HepG2 (cell line): ENCODE data around the gene TBXA2R. TPM values are rescaled to one million over a fixed set of nuclear protein-coding genes. Genes with fewer than 3 reads are reported as not detected.
A peak's percentile ranks its signal among the peaks of the same experiment; 100 is the strongest.

Experiments
- CENPX ChIP-seq: sonication (generic); formaldehyde crosslinking; IDR thresholded peaks from 2 replicates; pipeline ENCODE4 v1.9.0; 2021; ENCODE audit warnings: mild to moderate bottlenecking, missing genetic modification reagents, moderate library complexity
- GTF2F1 ChIP-seq: fragments of 150-350 bp; IDR thresholded peaks from 2 replicates; pipeline ENCODE4 v1.6.1; 2014; ENCODE audit warnings: low read length
- HDAC6 ChIP-seq: fragments of 200-600 bp; sonication (generic); IDR thresholded peaks from 2 replicates; pipeline ENCODE4 v1.7.0; 2017; ENCODE audit warnings: mild to moderate bottlenecking, antibody characterized with exemption, low read length, low read depth
- MATR3 ChIP-seq: sonication (generic); formaldehyde crosslinking; IDR thresholded peaks from 2 replicates; pipeline ENCODE4 v1.4.0; 2020; ENCODE audit warnings: missing genetic modification reagents
- MTA3 ChIP-seq: sonication (generic); formaldehyde crosslinking; IDR thresholded peaks from 2 replicates; pipeline ENCODE4 v1.4.0; 2020; ENCODE audit warnings: missing genetic modification reagents
- NFKB2 ChIP-seq: sonication (generic); formaldehyde crosslinking; IDR thresholded peaks from 2 replicates; pipeline ENCODE4 v1.4.0; 2020; ENCODE audit warnings: missing genetic modification reagents, borderline replicate concordance
- PPARG ChIP-seq: conservative IDR thresholded peaks from 2 replicates; pipeline ENCODE4 v1.6.1; 2016; ENCODE audit warnings: missing biosample characterization, missing genetic modification reagents
- TGIF2 ChIP-seq: IDR thresholded peaks from 2 replicates; pipeline ENCODE4 v1.6.1; 2016; ENCODE audit warnings: control low read depth, missing compliant biosample characterization
- ZFP1 ChIP-seq: IDR thresholded peaks from 2 replicates; pipeline ENCODE4 v1.6.1; 2016
- ZNF143 ChIP-seq: sonication (generic); formaldehyde crosslinking; IDR thresholded peaks from 2 replicates; pipeline ENCODE4 v1.4.0; 2020; ENCODE audit warnings: missing genetic modification reagents
- ZNF160 ChIP-seq: sonication (generic); formaldehyde crosslinking; IDR thresholded peaks from 2 replicates; pipeline ENCODE4 v1.8.0; 2022; ENCODE audit warnings: mild to moderate bottlenecking, inconsistent platforms, missing genetic modification reagents
- ZNF180 ChIP-seq: sonication (generic); formaldehyde crosslinking; IDR thresholded peaks from 2 replicates; pipeline ENCODE4 v1.4.0; 2020; ENCODE audit warnings: low read depth, missing genetic modification reagents, borderline replicate concordance
- ZNF652 ChIP-seq: IDR thresholded peaks from 2 replicates; pipeline ENCODE4 v1.6.1; 2016; ENCODE audit warnings: low read depth, borderline replicate concordance
- ZSCAN25 ChIP-seq: sonication (generic); formaldehyde crosslinking; IDR thresholded peaks from 2 replicates; pipeline ENCODE4 v1.8.0; 2022; ENCODE audit warnings: mild to moderate bottlenecking, missing genetic modification reagents
- polyA plus RNA-seq, 8 experiments: library from polyadenylated mRNA; depleted of rRNA in 3 of 8; stranded (reverse) in 7 of 8; unstranded in 1 of 8; fragments of >200 nt; fragmentation: Illumina TruSeq in 4 of 8; extraction: Trizol in 4 of 8; gene quantifications; 2 replicates each; pipeline versions ENCODE4 v1.2.1 to v1.2.3, GENCODE V29; 2011 to 2016; ENCODE audit warnings: low read depth in 4 of 8, missing spikeins in 1 of 8, mixed read lengths in 1 of 8; ENCODE audit not compliant: insufficient read depth in 1 of 8
- total RNA-seq, 5 experiments: library from RNA; depleted of rRNA; stranded (reverse); fragments of >200 nt; fragmentation: Illumina TruSeq; extraction: Trizol; gene quantifications; 2 replicates each; pipeline ENCODE4 v1.2.3, GENCODE V29; 2016; ENCODE audit warnings: low read depth in 1 of 5
- TF ChIP-seq, protein P1 (sequence below), 2 experiments: sonication (generic) in 1 of 2; formaldehyde crosslinking in 1 of 2; IDR thresholded peaks; 2 replicates each; pipeline versions ENCODE4 v1.6.1 to v1.9.0; 2014 to 2022; ENCODE audit warnings: antibody characterized with exemption in 1 of 2, borderline replicate concordance in 1 of 2, inconsistent platforms in 1 of 2, low read depth in 1 of 2, missing genetic modification reagents in 1 of 2
- TF ChIP-seq, protein P2 (sequence below): sonication (generic); formaldehyde crosslinking; IDR thresholded peaks from 2 replicates; pipeline ENCODE4 v1.8.0; 2022; ENCODE audit warnings: missing genetic modification reagents, mild to moderate bottlenecking, moderate library complexity, borderline replicate concordance
- TF ChIP-seq, protein P3 (sequence below): sonication (generic); formaldehyde crosslinking; IDR thresholded peaks from 2 replicates; pipeline ENCODE4 v1.4.0; 2020; ENCODE audit warnings: missing genetic modification reagents

The TBXA2R gene
- total and polyA plus RNA-seq, 2 of the 13 experiments (the other 11 are each of a cell fraction or from before 2014, with no cell fraction given) = 0.09 TPM; not detected in 1

- TF ChIP-seq, protein P1, sequence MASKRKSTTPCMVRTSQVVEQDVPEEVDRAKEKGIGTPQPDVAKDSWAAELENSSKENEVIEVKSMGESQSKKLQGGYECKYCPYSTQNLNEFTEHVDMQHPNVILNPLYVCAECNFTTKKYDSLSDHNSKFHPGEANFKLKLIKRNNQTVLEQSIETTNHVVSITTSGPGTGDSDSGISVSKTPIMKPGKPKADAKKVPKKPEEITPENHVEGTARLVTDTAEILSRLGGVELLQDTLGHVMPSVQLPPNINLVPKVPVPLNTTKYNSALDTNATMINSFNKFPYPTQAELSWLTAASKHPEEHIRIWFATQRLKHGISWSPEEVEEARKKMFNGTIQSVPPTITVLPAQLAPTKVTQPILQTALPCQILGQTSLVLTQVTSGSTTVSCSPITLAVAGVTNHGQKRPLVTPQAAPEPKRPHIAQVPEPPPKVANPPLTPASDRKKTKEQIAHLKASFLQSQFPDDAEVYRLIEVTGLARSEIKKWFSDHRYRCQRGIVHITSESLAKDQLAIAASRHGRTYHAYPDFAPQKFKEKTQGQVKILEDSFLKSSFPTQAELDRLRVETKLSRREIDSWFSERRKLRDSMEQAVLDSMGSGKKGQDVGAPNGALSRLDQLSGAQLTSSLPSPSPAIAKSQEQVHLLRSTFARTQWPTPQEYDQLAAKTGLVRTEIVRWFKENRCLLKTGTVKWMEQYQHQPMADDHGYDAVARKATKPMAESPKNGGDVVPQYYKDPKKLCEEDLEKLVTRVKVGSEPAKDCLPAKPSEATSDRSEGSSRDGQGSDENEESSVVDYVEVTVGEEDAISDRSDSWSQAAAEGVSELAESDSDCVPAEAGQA (IDR thresholded peaks at IDR 0.05; ENCODE audit: low read depth) = 0 out of 2 replicates have a peak, but pooled peaks have one; percentile 71
- TF ChIP-seq, protein P1 (CRISPR knock-in tag; IDR thresholded peaks at IDR 0.05; ENCODE audit: borderline replicate concordance) = 0 out of 2 replicates have a peak, but pooled peaks have one; percentile 40
- TF ChIP-seq ZSCAN25 (no peak; the same call in 1 of the 2 replicates), ZNF180 (CRISPR knock-in tag) (no peak), GTF2F1 (no peak), ZNF143 (CRISPR knock-in tag) (peak; percentile 39; the same call in 1 of the 2 replicates), ZNF160 (CRISPR knock-in tag) (peak; percentile 68; the same call in 1 of the 2 replicates), HDAC6 (peak; percentile 92; the same call in 1 of the 2 replicates), ZFP1 (CRISPR knock-in tag) (no peak), MTA3 (CRISPR knock-in tag) (no peak), CENPX (no peak), PPARG (CRISPR knock-in tag) (no peak; the same call in 1 of the 2 replicates), NFKB2 (CRISPR knock-in tag) (peak; percentile 39; the same call in 1 of the 2 replicates), MATR3 (CRISPR knock-in tag) (no peak), ZNF652 (CRISPR knock-in tag) (no peak), TGIF2 (0 out of 2 replicates have a peak, but pooled peaks have one; percentile 31)
- TF ChIP-seq, protein P2, sequence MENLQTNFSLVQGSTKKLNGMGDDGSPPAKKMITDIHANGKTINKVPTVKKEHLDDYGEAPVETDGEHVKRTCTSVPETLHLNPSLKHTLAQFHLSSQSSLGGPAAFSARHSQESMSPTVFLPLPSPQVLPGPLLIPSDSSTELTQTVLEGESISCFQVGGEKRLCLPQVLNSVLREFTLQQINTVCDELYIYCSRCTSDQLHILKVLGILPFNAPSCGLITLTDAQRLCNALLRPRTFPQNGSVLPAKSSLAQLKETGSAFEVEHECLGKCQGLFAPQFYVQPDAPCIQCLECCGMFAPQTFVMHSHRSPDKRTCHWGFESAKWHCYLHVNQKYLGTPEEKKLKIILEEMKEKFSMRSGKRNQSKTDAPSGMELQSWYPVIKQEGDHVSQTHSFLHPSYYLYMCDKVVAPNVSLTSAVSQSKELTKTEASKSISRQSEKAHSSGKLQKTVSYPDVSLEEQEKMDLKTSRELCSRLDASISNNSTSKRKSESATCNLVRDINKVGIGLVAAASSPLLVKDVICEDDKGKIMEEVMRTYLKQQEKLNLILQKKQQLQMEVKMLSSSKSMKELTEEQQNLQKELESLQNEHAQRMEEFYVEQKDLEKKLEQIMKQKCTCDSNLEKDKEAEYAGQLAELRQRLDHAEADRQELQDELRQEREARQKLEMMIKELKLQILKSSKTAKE (CRISPR knock-in tag) = no peak; the same call in 1 of the 2 replicates
- TF ChIP-seq, protein P3, sequence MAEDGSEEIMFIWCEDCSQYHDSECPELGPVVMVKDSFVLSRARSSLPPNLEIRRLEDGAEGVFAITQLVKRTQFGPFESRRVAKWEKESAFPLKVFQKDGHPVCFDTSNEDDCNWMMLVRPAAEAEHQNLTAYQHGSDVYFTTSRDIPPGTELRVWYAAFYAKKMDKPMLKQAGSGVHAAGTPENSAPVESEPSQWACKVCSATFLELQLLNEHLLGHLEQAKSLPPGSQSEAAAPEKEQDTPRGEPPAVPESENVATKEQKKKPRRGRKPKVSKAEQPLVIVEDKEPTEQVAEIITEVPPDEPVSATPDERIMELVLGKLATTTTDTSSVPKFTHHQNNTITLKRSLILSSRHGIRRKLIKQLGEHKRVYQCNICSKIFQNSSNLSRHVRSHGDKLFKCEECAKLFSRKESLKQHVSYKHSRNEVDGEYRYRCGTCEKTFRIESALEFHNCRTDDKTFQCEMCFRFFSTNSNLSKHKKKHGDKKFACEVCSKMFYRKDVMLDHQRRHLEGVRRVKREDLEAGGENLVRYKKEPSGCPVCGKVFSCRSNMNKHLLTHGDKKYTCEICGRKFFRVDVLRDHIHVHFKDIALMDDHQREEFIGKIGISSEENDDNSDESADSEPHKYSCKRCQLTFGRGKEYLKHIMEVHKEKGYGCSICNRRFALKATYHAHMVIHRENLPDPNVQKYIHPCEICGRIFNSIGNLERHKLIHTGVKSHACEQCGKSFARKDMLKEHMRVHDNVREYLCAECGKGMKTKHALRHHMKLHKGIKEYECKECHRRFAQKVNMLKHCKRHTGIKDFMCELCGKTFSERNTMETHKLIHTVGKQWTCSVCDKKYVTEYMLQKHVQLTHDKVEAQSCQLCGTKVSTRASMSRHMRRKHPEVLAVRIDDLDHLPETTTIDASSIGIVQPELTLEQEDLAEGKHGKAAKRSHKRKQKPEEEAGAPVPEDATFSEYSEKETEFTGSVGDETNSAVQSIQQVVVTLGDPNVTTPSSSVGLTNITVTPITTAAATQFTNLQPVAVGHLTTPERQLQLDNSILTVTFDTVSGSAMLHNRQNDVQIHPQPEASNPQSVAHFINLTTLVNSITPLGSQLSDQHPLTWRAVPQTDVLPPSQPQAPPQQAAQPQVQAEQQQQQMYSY = no peak
Measured at GRCh38 chr19:3626473-3627350, 20.0 kb upstream of the TBXA2R start, which contains the start of gene CACTIN (continued).
